OCI-LY3 (cell line): ENCODE data around the gene MOGAT3.

Experiments
- CTCF ChIP-seq: fragments of 200-600, 300-600 bp; sonication (generic); IDR thresholded peaks from 2 replicates; pipeline ENCODE4 v1.5.1; 2014; ENCODE audit warnings: antibody characterized with exemption, low read length, low read depth
- EZH2phosphoT487 ChIP-seq: fragments of 200-600 bp; shearing (Covaris generic); IDR thresholded peaks from 2 replicates; pipeline ENCODE4 v1.6.1; 2018; ENCODE audit warnings: antibody characterized with exemption, mixed run types, low read depth

GRCh38 chr7:101198476-101198875 is 2.4 kb downstream of the MOGAT3 start:
- TF ChIP-seq CTCF (no peak), EZH2phosphoT487 (no peak)
